Measurements from ENCODE around the gene ZC2HC1B. TPM values are rescaled to one million over a fixed set of nuclear protein-coding genes. Genes with fewer than 3 reads are reported as not detected.
A peak's percentile ranks its signal among the peaks of the same experiment; 100 is the strongest.

The ZC2HC1B gene
- total RNA-seq, 1 donor from 2014 or later = not detected

DNA sequence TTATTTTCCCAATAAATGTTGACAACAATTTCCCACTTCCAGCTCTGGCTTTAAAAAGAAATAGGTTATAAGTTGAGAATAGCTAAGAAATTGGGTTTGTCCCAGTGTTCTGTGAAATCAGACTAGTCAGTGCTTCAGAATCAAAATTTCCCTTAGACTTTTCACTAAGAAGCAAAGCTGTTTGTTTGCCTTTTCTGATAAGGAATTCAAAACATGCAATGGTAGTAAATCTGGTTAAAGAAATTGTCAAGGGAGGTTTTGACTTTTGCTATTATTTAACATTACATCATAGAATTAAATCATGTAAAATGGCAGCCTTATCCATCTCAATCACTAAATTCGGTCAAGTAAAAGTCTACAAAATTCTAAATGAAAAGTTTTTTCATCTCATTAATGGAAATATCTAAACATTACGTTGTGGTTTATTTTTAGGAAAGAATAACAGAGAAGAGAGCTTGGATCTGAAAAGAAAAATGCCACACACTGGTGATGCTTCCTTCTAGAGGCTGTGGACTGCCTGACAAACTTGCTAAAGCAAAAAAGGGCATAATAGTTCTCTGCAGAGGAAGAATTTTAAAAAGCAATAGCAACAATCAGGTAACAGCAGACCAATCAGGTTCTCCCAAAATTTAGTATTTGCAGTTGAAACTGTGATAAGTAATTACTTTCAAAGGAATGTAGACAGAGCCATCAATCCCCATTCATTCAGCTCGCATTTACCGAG, 107.4 kb downstream of the ZC2HC1B start:
- peaks cover 17% of the 10 kb centered on the region for H3K4me1 ChIP-seq
- H3K9me3 ChIP-seq = no peaks in the 10 kb centered on the region
- no peaks in the 10 kb centered on the region for H3K27me3 ChIP-seq
- TF ChIP-seq CTCF (IDR thresholded peaks at IDR 0.05) = no peak
- intact Hi-C loops (cut with DNase I) = no loop called here
- H3K4me3 ChIP-seq = no peak overlapping the region
- no peaks in the 10 kb centered on the region for H3K36me3 ChIP-seq
- DNase-seq (no peak), ATAC-seq (no peak)
- peak overlapping the region; percentile 8 for H3K27ac ChIP-seq

GRCh38 chr6:143973097-143973966, 109.1 kb downstream of the ZC2HC1B start:
- no peak overlapping the region for H3K27ac ChIP-seq
- no peak for TF ChIP-seq CTCF (IDR thresholded peaks at IDR 0.05)
- ATAC-seq = no peak
- H3K27me3 ChIP-seq = no peaks in the 10 kb centered on the region
- H3K36me3 ChIP-seq = no peaks in the 10 kb centered on the region
- H3K9me3 ChIP-seq = no peaks in the 10 kb centered on the region
- intact Hi-C loops (cut with DNase I) = no loop called here
- no peak overlapping the region for H3K4me3 ChIP-seq
- DNase-seq = no peak
- H3K4me1 ChIP-seq = peaks cover 13% of the 10 kb centered on the region

- Histone ChIP-seq H3K27me3 (no peaks in the 10 kb centered on the region), H3K4me3 (no peak overlapping the region), H3K27ac (no peak overlapping the region), H3K36me3 (no peaks in the 10 kb centered on the region), H3K9me3 (no peaks in the 10 kb centered on the region), H3K4me1 (peaks cover 13% of the 10 kb centered on the region)
- DNase-seq (no peak), ATAC-seq (no peak)
- no peak for TF ChIP-seq CTCF (IDR thresholded peaks at IDR 0.05)
- intact Hi-C loops (cut with DNase I) = no loop called here
Measured at GRCh38 chr6:143974089-143974488, 109.8 kb downstream of the ZC2HC1B start.

DNA sequence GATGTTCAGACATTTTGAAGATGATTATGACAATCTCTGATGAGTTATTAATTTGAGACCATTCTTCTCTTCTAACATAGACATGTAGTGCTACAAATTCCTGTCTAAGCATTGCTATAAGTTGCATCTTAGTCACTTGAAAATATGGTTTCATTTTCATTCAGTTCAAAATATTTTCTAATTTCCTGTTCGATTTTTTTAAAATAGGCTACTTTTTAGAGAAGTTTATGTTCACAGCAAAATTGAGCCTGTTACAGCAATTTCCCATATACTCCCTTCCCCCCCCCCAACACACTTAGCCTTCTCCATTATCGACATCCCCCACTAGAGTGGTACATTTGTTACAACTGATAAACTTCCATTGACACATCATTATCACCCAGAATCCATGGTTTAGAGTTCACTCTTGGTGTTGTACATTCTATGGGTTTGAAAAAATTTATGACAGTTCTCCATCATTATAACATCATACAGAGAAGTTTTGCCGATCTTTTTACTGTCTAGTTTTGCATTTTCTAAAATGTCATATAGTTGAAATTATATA, 112.6 kb downstream of the ZC2HC1B start:
- no peaks in the 10 kb centered on the region for H3K9me3 ChIP-seq
- no peak for DNase-seq
- H3K27me3 ChIP-seq = no peaks in the 10 kb centered on the region
- intact Hi-C loops (cut with DNase I) = no loop called here
- no peak for TF ChIP-seq CTCF (IDR thresholded peaks at IDR 0.05)
- H3K4me1 ChIP-seq = peaks cover 3% of the 10 kb centered on the region
- no peak overlapping the region for H3K4me3 ChIP-seq
- H3K36me3 ChIP-seq = no peaks in the 10 kb centered on the region
- ATAC-seq = no peak
- no peak overlapping the region for H3K27ac ChIP-seq

- Histone ChIP-seq H3K27me3 (no peaks in the 10 kb centered on the region), H3K36me3 (no peaks in the 10 kb centered on the region), H3K4me3 (no peak overlapping the region), H3K4me1 (no peaks in the 10 kb centered on the region), H3K27ac (no peak overlapping the region), H3K9me3 (no peaks in the 10 kb centered on the region)
- ATAC-seq = no peak
- DNase-seq = no peak
- TF ChIP-seq CTCF (IDR thresholded peaks at IDR 0.05) = no peak
- intact Hi-C loops (cut with DNase I) = no loop called here
Measured at GRCh38 chr6:143980921-143981320, 116.6 kb downstream of the ZC2HC1B start.

Measured in upper lobe of right lung (tissue), 1 donor.